ENCODE data around the gene MBTPS1. TPM values are rescaled to one million over a fixed set of nuclear protein-coding genes. Genes with fewer than 3 reads are reported as not detected.

The MBTPS1 gene
- polyA plus RNA-seq, 1 donor from 2014 or later: 66.9 TPM

DNA sequence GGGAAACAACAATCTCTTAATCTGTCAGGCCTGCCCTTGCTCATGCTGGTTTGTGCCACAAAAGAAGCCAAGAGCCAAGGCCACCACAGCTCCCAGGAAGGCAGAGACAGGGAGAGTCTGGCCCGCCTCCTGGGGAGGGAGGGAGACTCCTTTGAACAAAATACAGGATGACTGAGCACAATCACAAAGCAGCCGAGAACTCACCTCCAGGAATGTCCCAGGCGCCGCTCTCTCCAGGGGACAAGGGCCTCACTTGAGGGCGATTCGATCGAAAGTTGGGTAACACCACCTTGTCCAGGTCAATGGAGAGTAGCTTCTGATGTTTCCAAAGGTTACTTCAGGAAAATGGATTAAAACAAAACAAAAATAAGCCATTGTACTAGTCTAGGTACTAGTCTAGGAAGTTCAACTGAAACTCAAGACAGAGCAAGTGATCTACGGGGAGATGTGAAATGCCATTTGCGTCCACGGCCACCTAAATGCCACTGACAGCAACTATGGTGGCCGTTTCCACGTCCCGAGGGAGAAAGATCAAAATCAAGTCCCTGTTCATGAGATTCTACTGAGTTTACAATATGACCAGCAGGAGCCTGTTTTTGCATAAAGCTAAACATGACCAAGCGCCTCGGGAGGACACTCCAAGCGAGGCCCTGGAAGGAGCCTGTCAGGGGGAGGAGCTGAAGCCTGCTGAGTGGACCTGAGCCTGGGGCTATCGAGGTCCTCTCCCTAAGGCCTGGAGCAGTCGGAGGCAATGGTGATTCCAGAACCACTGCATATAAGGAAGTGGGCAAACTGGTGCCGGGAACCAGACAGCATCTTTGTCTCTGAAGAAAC is 60.7 kb downstream of the MBTPS1 start:
- Histone ChIP-seq H3K27me3 (ENCODE audit: insufficient read depth, low read depth, low read length) (no peaks in the 10 kb centered on the region), H3K4me3 (ENCODE audit: low read length) (no peak overlapping the region), H3F3A (ENCODE audit: insufficient read depth, low read length, poor library complexity, severe bottlenecking) (no peaks in the 10 kb centered on the region), H3K4me2 (ENCODE audit: low read length) (no peak overlapping the region), H3K36me3 (ENCODE audit: insufficient read depth, low read length) (peaks cover 14% of the 10 kb centered on the region), H3K9ac (ENCODE audit: low read length) (no peak overlapping the region), H3K9me2 (ENCODE audit: insufficient read depth, low read length) (no peaks in the 10 kb centered on the region), H4K20me1 (ENCODE audit: insufficient read depth) (no peaks in the 10 kb centered on the region), H2AFZ (ENCODE audit: low read depth, low read length) (no peak overlapping the region), H3K27ac (ENCODE audit: low read length) (no peak overlapping the region), H3K79me2 (replicated peaks; ENCODE audit: insufficient read depth, low read length) (no peaks in the 10 kb centered on the region), H3K9me3 (ENCODE audit: low read length) (no peaks in the 10 kb centered on the region)
- TF ChIP-seq, protein P1, sequence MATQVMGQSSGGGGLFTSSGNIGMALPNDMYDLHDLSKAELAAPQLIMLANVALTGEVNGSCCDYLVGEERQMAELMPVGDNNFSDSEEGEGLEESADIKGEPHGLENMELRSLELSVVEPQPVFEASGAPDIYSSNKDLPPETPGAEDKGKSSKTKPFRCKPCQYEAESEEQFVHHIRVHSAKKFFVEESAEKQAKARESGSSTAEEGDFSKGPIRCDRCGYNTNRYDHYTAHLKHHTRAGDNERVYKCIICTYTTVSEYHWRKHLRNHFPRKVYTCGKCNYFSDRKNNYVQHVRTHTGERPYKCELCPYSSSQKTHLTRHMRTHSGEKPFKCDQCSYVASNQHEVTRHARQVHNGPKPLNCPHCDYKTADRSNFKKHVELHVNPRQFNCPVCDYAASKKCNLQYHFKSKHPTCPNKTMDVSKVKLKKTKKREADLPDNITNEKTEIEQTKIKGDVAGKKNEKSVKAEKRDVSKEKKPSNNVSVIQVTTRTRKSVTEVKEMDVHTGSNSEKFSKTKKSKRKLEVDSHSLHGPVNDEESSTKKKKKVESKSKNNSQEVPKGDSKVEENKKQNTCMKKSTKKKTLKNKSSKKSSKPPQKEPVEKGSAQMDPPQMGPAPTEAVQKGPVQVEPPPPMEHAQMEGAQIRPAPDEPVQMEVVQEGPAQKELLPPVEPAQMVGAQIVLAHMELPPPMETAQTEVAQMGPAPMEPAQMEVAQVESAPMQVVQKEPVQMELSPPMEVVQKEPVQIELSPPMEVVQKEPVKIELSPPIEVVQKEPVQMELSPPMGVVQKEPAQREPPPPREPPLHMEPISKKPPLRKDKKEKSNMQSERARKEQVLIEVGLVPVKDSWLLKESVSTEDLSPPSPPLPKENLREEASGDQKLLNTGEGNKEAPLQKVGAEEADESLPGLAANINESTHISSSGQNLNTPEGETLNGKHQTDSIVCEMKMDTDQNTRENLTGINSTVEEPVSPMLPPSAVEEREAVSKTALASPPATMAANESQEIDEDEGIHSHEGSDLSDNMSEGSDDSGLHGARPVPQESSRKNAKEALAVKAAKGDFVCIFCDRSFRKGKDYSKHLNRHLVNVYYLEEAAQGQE (IDR thresholded peaks at IDR 0.05; ENCODE audit: borderline replicate concordance): no peak
- no peak for TF ChIP-seq TAF1 (IDR thresholded peaks at IDR 0.05; ENCODE audit: low read depth)

DNA sequence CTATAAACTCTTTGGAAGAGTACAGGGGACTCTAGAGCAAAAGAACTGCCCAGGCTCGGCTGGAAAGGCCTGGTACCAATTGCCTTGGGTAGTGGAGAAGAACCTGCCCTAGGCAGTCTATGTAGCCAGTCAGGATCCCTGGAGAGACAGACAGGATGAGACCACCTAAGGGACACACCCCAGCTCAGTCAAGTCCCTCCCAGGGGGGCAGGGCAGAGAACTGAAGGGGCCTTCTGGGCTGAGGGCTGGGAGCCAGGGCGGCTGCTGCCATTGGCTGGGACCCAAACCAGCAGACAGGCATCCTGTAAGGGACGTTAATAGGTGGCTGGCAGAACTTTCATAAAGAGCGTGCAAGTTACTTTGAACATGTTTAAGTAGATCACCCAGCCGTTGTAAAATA is 61.4 kb downstream of the MBTPS1 start:
- H4K20me1 ChIP-seq (ENCODE audit: insufficient read depth): no peaks in the 10 kb centered on the region
- H3K4me3 ChIP-seq (ENCODE audit: low read length): no peak overlapping the region
- H3K27ac ChIP-seq (ENCODE audit: low read length): no peak overlapping the region
- H2AFZ ChIP-seq (ENCODE audit: low read depth, low read length): no peak overlapping the region
- H3K9me3 ChIP-seq (ENCODE audit: low read length): no peaks in the 10 kb centered on the region
- H3K9me2 ChIP-seq (ENCODE audit: insufficient read depth, low read length): no peaks in the 10 kb centered on the region
- H3K9ac ChIP-seq (ENCODE audit: low read length): no peak overlapping the region
- no peaks in the 10 kb centered on the region for H3F3A ChIP-seq (ENCODE audit: insufficient read depth, low read length, poor library complexity, severe bottlenecking)
- no peak for TF ChIP-seq TAF1 (IDR thresholded peaks at IDR 0.05; ENCODE audit: low read depth)
- no peak for TF ChIP-seq MXI1 (conservative IDR thresholded peaks at IDR 0.05; ENCODE audit: poor library complexity, severe bottlenecking)
- TF ChIP-seq, protein P1 (IDR thresholded peaks at IDR 0.05; ENCODE audit: borderline replicate concordance): no peak
- no peak for TF ChIP-seq RAD21 (conservative IDR thresholded peaks at IDR 0.05)
- TF ChIP-seq SMC3 (conservative IDR thresholded peaks at IDR 0.05; ENCODE audit: poor library complexity): no peak
- no peak for TF ChIP-seq EZH2 (IDR thresholded peaks at IDR 0.05; ENCODE audit: borderline replicate concordance, insufficient read depth, low read length, poor library complexity, severe bottlenecking)
- TF ChIP-seq EP300 (conservative IDR thresholded peaks at IDR 0.05; ENCODE audit: poor library complexity, severe bottlenecking): no peak
- TF ChIP-seq, protein P2, sequence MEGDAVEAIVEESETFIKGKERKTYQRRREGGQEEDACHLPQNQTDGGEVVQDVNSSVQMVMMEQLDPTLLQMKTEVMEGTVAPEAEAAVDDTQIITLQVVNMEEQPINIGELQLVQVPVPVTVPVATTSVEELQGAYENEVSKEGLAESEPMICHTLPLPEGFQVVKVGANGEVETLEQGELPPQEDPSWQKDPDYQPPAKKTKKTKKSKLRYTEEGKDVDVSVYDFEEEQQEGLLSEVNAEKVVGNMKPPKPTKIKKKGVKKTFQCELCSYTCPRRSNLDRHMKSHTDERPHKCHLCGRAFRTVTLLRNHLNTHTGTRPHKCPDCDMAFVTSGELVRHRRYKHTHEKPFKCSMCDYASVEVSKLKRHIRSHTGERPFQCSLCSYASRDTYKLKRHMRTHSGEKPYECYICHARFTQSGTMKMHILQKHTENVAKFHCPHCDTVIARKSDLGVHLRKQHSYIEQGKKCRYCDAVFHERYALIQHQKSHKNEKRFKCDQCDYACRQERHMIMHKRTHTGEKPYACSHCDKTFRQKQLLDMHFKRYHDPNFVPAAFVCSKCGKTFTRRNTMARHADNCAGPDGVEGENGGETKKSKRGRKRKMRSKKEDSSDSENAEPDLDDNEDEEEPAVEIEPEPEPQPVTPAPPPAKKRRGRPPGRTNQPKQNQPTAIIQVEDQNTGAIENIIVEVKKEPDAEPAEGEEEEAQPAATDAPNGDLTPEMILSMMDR (IDR thresholded peaks at IDR 0.05; ENCODE audit: poor library complexity, severe bottlenecking): no peak
- no peak for TF ChIP-seq POLR2AphosphoS5 (IDR thresholded peaks at IDR 0.05)
- no peaks in the 10 kb centered on the region for H3K27me3 ChIP-seq (ENCODE audit: insufficient read depth, low read depth, low read length)
- H3K79me2 ChIP-seq (replicated peaks; ENCODE audit: insufficient read depth, low read length): no peaks in the 10 kb centered on the region
- H3K4me2 ChIP-seq (ENCODE audit: low read length): no peak overlapping the region
- H3K36me3 ChIP-seq (ENCODE audit: insufficient read depth, low read length): peaks cover 14% of the 10 kb centered on the region

Measured in neural cell (in vitro differentiated cells).